GM12878 (cell line): ENCODE data around the gene PLXNA4. TPM values are rescaled to one million over a fixed set of nuclear protein-coding genes. Genes with fewer than 3 reads are reported as not detected.

Experiments used
- ATAC-seq: fragments of 200-7000 bp; cut with Tn5 transposase; 3 replicates; pipeline ENCODE4 v1.9.1; 2020; ENCODE audit warnings: mild to moderate bottlenecking, moderate library complexity
- BruUV-seq: library from RNA; stranded (reverse); fragments of 400-500 nt; replicated peaks from 2 replicates; lab custom pipeline; 2021; lab: Mats Ljungman, UMichigan
- CTCF ChIA-PET: fragments of 300-600 bp; sonication (Branson Sonifier 250); formaldehyde crosslinking; extraction: SDS; loops from one replicate; lab custom pipeline; 2021; ENCODE audit warnings: inconsistent platforms; lab: Yijun Ruan, JAX
- POLR2A ChIA-PET: fragments of 350-600 bp; formaldehyde crosslinking; extraction: SDS; loops from one replicate; lab custom pipeline; 2021; ENCODE audit warnings: inconsistent platforms; lab: Charles Lee
- RAD21 ChIA-PET: fragments of 300-600 bp; sonication (Branson Sonifier 250); formaldehyde crosslinking; loops from one replicate; lab custom pipeline; 2023; ENCODE audit warnings: antibody characterized with exemption; ENCODE audit not compliant: unreplicated experiment; lab: Charles Lee
- SMC1A ChIA-PET: fragments of 300-600 bp; sonication (Branson Sonifier 250); formaldehyde crosslinking; loops from one replicate; lab custom pipeline; 2023; ENCODE audit not compliant: unreplicated experiment, uncharacterized antibody; lab: Charles Lee
- DNase-seq: peaks from one replicate; pipeline ENCODE4 v3.0.0-alpha.2; 2011; ENCODE audit warnings: low read depth, low spot score
- FAIRE-seq: peaks from 3 replicates; lab custom pipeline; 2011; peaks lifted over from hg19 to GRCh38; lab: Jason Lieb, UNC
- H2AFZ ChIP-seq: 2 replicates; pipeline ENCODE4 v1.6.0; 2011; ENCODE audit warnings: low read depth, low read length, control low read depth; ENCODE audit not compliant: control insufficient read depth
- H3K27ac ChIP-seq: 2 replicates; pipeline ENCODE4 v1.5.1; 2011; ENCODE audit warnings: control low read depth; ENCODE audit not compliant: control insufficient read depth, insufficient read depth
- H3K27me3 ChIP-seq, 2 experiments: replicated peaks in 1 of 2; 2 replicates each; pipeline versions ENCODE4 v1.6.0 to v1.6.1; 2011; ENCODE audit warnings: low read length in 1 of 2; ENCODE audit not compliant: control insufficient read depth in 2 of 2, insufficient read depth in 2 of 2
- H3K36me3 ChIP-seq, 2 experiments: 2 replicates each; pipeline ENCODE4 v1.5.1; 2011; ENCODE audit warnings: low read length in 1 of 2; ENCODE audit not compliant: control insufficient read depth in 2 of 2, insufficient read depth in 2 of 2
- H3K4me1 ChIP-seq: 2 replicates; pipeline ENCODE4 v1.6.1; 2011; ENCODE audit warnings: mild to moderate bottlenecking, low read length, moderate library complexity, mixed read lengths; ENCODE audit not compliant: control insufficient read depth, insufficient read depth
- H3K4me2 ChIP-seq: 2 replicates; pipeline ENCODE4 v1.6.0; 2011; ENCODE audit warnings: control low read depth; ENCODE audit not compliant: control insufficient read depth, insufficient read depth
- H3K4me3 ChIP-seq: fragments of 200-600 bp; sonication (generic); 2 replicates; pipeline ENCODE4 v1.5.1; 2016
- H3K79me2 ChIP-seq: 2 replicates; pipeline ENCODE4 v1.6.0; 2011; ENCODE audit warnings: low read length; ENCODE audit not compliant: control insufficient read depth, insufficient read depth
- H3K9ac ChIP-seq: 2 replicates; pipeline ENCODE4 v1.8.0; 2011; ENCODE audit warnings: low read length, control low read depth, mixed read lengths; ENCODE audit not compliant: control insufficient read depth, insufficient read depth
- H3K9me3 ChIP-seq: replicated peaks from 3 replicates; pipeline ENCODE4 v1.5.1; 2011; ENCODE audit warnings: mild to moderate bottlenecking, low read length; ENCODE audit not compliant: control insufficient read depth, insufficient read depth
- H4K20me1 ChIP-seq: 2 replicates; pipeline ENCODE4 v1.6.0; 2011; ENCODE audit not compliant: control insufficient read depth, insufficient read depth
- BACH1 ChIP-seq: fragments of 450-650 bp; IDR thresholded peaks from 2 replicates; pipeline ENCODE4 v1.6.1; 2017; ENCODE audit warnings: mild to moderate bottlenecking, borderline replicate concordance
- CBFB ChIP-seq: IDR thresholded peaks from 2 replicates; pipeline ENCODE4 v1.6.1; 2016; ENCODE audit warnings: antibody characterized with exemption, low read depth
- HSF1 ChIP-seq: fragments of 150-350 bp; IDR thresholded peaks from 2 replicates; pipeline ENCODE4 v1.6.1; 2014; ENCODE audit warnings: mild to moderate bottlenecking, low read depth, low read length
- PBX3 ChIP-seq: IDR thresholded peaks from 2 replicates; pipeline ENCODE4 v1.6.1; 2011; ENCODE audit warnings: mild to moderate bottlenecking, low read depth, low read length, moderate library complexity; ENCODE audit not compliant: insufficient replicate concordance
- SIN3A ChIP-seq: IDR thresholded peaks from 2 replicates; pipeline ENCODE4 v1.6.1; 2012; ENCODE audit warnings: low read depth, low read length, improper control_type of control experiment
- WGBS: methylation state at CpG from one replicate; pipeline ENCODE4 v1.1.6; 2016; ENCODE audit warnings: low lambda C conversion rate; ENCODE audit not compliant: insufficient replicate concordance, insufficient coverage; ENCODE audit errors: missing lambda C conversion rate; 5-methylcytosine and 5-hydroxymethylcytosine counted together
- in situ Hi-C: fragments of 300-500 bp; cut with MboI; formaldehyde crosslinking; loops from 9 replicates; pipeline ENCODE4 v1.14.3; 2018; ENCODE audit warnings: mixed read lengths
- intact Hi-C: fragments of 100-400 bp; cut with micrococcal nuclease; formaldehyde crosslinking; loops from one replicate; pipeline ENCODE4 v1.14.2; 2022; ENCODE audit not compliant: unreplicated experiment
- polyA plus RNA-seq, 11 experiments: library from polyadenylated mRNA; depleted of rRNA in 4 of 11; unstranded in 6 of 11; stranded (reverse) in 5 of 11; fragments of >200 nt; fragmentation: Nextera tagmentation in 4 of 11; fragmentation: Illumina TruSeq in 1 of 11; extraction: Ambion mirVana in 4 of 11; extraction: Trizol in 1 of 11; gene quantifications; 1 replicate in 1 of 11; 2 replicates in 10 of 11; pipeline versions ENCODE4 v1.2.1 to v1.2.3, GENCODE V29; 2011 to 2016; ENCODE audit warnings: inconsistent platforms in 2 of 11, missing spikeins in 2 of 11, low read depth in 1 of 11
- total RNA-seq, 4 experiments: library from RNA; depleted of rRNA in 3 of 4; stranded (reverse); fragments of >200 nt in 3 of 4; fragmentation: Illumina TruSeq in 1 of 4; extraction: Trizol in 1 of 4; gene quantifications; 2 replicates each; pipeline versions ENCODE4 v1.2.1 to v1.2.3, GENCODE V29; 2013 to 2021

The PLXNA4 gene
- total and polyA plus RNA-seq, 10 of the 15 experiments (the other 5 are each of a cell fraction or from before 2014, with no cell fraction given): 0.03 TPM; not detected in 9

- TF ChIP-seq PBX3: no peak
- no peak for TF ChIP-seq SIN3A
- no peak for TF ChIP-seq CBFB
These were observed 463.6 kb downstream of the PLXNA4 start (continued) for GRCh38 chr7:132112657-132113056.

GRCh38 chr7:132112106-132112505 is 464.2 kb downstream of the PLXNA4 start:
- WGBS: 0% methylated on average over 2 of the region's 2 CpGs
- SMC1A ChIA-PET: no interaction called here

More at GRCh38 chr7:132112106-132112505, 464.2 kb downstream of the PLXNA4 start:
- intact Hi-C loops: no loop called here
- Histone ChIP-seq H3K36me3 (no peaks in the 10 kb centered on the region), H3K4me2 (no peak overlapping the region), H3K4me1 (no peaks in the 10 kb centered on the region), H3K27ac (no peak overlapping the region), H3K9me3 (no peaks in the 10 kb centered on the region), H3K9ac (no peak overlapping the region), H3K79me2 (no peaks in the 10 kb centered on the region), H3K27me3 (peaks cover 0 to 3% of the 10 kb centered on the region in 2 experiments; a peak in 2 of 4 replicates), H2AFZ (no peak overlapping the region), H4K20me1 (no peaks in the 10 kb centered on the region), H3K4me3 (no peak overlapping the region)
- FAIRE-seq (no peak), ATAC-seq (no peak), DNase-seq (no peak)
- ChIA-PET RAD21 (no interaction called here), POLR2A (no interaction called here), CTCF (interaction anchor here (0.7 kb wide), 1 partner anchor 47 kb away, joined by 3 read pairs; no protein-coding TSS in a partner anchor)
- no TSS peak for BruUV-seq
- TF ChIP-seq HSF1 (no peak), BACH1 (no peak)
- in situ Hi-C loops: no loop called here
